Stromal cell of bone marrow (primary cell): ENCODE data around the gene CYB5R4.
A peak's percentile ranks its signal among the peaks of the same experiment; 100 is the strongest.

ENCODE experiments used
- DNase-seq: peaks from one replicate; pipeline ENCODE4 v3.0.0-alpha.2; 2012; ENCODE audit warnings: low read depth

CYB5R4 gene, protein sequence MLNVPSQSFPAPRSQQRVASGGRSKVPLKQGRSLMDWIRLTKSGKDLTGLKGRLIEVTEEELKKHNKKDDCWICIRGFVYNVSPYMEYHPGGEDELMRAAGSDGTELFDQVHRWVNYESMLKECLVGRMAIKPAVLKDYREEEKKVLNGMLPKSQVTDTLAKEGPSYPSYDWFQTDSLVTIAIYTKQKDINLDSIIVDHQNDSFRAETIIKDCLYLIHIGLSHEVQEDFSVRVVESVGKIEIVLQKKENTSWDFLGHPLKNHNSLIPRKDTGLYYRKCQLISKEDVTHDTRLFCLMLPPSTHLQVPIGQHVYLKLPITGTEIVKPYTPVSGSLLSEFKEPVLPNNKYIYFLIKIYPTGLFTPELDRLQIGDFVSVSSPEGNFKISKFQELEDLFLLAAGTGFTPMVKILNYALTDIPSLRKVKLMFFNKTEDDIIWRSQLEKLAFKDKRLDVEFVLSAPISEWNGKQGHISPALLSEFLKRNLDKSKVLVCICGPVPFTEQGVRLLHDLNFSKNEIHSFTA

DNA sequence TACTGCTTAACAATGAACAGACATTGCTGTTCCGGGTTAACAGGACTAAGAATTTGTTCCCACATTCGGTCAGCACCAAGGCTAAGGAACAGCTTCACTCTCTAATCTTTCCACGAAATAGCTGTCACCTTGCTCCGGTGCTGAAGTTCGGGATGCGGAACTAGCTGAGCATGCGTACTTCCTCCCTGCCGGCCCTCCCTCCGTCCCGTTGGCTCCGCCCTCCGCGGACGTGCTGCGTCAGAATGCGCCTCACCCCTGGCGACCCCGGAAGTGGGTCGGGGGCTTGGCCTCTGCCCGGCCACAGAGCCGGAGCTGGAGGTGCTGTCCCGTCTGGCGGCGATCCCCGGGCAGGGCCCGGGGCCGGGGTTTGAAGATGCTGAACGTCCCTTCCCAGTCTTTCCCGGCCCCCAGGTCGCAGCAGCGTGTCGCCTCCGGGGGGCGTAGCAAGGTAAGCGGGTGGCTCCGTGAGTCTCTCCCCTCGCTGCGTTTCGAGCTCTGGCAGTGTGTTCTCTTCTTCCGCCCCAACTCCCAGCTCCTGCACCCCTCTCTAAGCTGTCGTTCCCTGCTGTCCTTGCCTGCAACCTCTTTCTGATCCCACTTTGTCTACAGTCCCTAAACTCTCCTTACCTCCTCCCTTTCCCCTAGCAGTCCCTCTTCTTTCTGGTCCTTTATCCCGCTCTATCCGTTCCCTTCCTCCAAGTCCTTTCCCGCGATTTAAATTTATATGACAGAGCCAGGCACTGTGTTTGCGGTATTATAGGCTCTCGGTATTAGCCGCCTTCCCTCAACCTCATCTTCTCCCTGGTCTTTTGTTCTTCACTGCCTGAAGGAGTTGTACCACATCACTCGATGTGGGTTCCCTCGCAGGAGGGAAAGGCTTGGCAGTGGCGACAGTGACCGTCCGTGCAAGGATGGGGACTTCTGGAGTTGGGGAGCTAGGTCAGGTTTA is at the start of gene CYB5R4:
Gene CYB5R4 (plus strand): TSS at position 280 of the 949 bp plus-strand sequence. CDS start 94 bp downstream, at position 374.
- peak; percentile 91 for DNase-seq

DNA sequence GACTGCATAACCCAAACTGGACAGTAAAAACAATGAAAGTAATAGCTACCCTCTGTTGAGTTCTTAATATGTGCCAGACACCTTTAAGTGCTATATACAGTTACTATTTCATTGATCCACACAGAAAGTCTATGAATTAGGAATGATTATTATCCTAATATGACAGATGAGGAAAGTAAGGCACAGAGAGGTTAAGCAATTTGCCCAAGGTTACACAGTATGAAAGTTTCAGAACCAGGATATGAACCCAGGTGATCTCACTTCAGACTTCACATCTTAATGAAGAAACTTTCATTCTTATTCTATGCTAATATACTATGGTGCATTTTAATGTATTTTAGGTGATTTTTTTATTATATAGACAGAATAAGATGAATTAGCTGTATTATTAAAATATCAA is 46.9 kb upstream of the CYB5R4 start:
- DNase-seq, result no peak

DNA sequence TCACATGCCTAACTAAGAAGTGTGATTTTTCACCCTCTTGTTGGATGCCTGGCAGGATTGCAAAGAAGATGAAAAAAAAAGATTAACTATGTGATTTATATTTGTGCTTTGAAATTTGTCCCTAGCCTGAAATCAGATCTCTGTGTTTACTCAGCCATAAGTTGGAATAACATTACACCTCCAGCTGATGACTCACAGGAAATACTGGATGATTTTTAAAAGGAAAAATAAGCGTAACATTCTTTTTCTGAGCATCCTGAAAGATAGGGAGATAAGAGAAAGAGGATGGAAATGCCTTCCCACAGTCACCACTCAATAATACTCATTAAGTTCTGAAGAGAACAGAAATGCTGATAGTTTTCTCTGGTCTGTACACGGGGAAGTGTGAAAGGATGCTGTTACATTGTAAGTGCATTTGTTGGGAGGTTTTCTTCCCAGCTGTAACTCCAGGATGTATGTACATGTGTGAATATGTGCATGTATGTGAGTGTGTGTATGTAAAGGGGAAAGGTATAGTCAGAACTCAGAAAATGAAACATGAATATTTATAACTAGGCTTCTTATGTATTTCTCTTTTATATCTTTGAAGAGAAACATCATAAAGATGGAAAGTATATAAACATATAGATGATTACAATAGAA is 43.7 kb upstream of the CYB5R4 start:
- DNase-seq, result no peak

DNA sequence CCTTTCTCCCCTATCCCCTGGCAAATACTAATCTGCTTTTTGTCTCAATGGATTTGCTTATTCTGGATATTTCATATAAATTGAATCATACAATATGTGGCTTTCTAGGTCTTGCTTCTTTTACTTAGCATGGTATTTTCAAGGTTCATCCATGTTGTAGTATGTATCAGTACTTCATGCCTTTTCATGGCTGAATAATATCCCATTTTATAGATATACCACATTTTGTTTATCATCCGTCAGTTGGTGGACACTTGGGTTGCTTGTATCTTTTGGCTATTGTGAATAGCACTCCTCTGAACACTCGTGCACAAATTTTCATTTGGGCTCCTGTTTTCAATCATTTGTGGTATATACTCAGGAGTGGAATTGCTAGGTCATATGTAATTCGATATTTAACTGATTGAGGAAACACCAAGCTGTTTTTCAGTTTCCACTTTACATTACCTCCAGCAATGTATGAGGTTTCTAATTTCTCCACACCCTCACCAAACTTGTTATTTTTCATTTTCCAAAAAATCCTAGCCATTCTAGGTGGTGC is 36.8 kb upstream of the CYB5R4 start:
- DNase-seq, result no peak

DNA sequence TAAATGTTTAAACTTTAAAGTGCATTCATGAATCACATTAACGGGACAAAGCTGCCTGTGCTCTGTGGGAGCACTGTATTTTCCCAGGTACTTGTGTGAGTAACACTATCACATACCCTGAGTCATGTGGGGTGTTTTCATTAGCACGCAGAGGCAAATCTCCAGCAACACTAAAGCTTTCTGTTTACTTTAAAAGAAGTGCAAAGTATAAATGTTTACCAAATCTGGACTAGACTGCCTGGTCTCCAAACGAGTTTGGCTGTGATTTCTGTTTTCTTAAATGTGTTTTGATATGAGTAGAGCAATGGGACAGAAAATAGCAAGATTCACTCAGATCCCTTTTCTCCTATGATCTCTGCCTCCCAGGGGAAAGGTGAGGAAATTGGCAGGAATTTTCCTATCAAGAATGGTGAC is 35.1 kb upstream of the CYB5R4 start:
- no peak for DNase-seq

DNA sequence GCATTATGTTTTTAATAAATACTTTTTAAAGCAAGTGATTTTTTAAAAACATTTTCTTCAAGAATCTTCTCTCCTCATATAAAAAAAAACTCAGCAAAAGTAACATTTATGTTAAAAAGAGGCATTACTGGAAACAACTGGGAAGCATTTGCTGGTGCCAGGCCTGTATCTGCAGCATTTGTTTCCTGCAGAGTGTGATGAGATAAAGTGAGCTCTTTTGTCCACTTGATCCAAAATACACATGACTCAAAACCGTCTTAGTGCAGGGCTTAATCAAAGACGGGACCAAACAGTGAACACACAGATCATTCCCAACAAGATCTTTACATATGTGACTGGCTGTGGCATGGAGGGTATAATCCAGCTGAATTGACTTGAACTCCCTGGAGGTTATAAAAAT is 34.7 kb upstream of the CYB5R4 start:
- no peak for DNase-seq

DNA sequence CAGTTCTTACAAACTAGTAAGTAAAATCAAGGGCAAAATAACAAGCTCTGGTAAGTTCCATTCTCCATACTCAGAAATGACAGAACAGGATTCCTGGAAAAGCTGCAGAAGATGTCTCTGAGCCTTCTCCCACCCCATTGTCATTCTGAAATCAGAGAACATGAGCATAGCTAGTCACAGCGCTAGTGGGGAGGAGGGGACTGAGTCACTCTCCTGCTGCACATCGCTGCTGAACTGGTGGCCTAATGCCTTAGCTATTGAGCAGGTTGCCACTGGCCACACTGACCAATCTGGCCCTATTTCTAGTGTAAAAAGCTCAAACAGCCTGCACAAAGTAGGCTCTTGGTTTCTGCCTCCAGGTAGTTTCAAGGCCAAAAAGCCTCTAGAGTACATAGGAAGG is 32.4 kb upstream of the CYB5R4 start:
- DNase-seq, result no peak

DNA sequence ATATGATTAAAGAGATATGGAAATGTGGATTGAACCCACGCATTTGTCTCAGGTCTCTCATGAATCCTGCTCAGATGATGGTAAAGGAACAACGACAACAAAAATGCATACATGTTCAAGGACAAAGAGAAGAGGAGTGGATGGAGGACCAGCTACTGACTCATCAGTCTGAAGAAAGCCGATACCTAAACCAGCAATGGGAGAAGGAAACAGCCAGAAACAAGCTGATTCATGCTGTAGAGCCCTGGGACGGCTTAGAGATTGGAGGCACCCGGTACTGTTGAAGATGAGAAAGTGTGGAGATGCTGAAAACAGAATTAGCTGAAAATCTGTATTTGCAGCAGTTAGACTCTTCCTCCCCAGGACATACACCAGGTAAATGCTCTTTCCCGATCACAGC is 20.8 kb upstream of the CYB5R4 start:
- DNase-seq, result no peak

DNA sequence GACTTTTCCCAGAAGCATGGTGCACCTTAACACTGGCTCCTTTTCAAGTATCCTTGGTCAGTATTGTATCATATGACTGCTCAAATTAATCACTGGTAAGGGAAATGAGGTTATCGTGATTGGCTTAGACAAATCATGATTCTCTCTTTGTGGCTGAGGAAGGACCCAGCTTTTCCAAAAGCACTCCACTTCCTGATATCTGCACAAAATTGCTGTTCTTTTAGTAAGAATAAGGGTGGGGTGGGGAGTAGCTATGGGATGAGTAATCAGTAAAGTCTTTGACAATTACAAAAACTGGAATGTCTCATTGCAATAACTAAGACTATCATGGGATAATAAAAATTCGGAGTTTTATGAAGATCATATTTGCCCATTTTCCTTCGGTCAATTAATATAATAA is 15.3 kb upstream of the CYB5R4 start:
- DNase-seq, result no peak

DNA sequence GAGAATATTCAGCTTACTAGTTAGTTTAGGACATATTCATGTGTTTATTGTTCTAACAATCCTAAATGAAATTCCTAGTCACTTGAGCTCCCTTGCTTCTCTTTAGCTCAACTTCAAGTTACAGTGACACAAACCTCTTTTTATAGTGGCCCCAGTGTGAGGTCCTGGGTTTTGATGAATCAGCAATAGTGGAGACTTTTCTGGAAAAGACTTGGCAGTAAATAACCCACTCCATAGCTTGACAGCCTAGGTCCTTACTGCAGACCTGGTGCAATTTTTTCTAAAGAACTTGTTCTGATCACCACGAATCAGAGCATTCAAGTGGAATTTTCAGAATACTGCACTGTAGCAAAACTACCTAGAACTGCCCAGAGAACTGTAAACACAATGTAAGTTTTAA is 13.2 kb upstream of the CYB5R4 start:
- DNase-seq, result no peak

DNA sequence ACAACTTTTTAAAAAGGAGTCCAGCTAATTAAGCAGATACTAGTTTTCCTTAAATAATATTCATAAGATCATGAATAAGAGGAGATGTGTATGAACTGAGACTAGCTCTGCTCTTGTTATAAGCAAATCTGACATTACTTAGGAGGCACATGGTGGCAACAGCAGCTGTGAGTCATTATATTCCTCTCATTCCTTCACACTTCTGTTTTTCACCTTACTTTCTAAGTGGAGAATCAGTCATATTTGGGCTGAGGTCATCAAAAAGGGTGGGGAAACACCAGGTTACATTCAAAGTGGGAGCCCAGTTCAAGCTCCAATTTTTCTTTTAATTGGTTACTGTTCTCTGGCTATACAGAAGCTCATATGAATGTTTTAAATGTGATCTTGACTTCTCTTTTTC is 12.3 kb upstream of the CYB5R4 start:
- no peak for DNase-seq

DNA sequence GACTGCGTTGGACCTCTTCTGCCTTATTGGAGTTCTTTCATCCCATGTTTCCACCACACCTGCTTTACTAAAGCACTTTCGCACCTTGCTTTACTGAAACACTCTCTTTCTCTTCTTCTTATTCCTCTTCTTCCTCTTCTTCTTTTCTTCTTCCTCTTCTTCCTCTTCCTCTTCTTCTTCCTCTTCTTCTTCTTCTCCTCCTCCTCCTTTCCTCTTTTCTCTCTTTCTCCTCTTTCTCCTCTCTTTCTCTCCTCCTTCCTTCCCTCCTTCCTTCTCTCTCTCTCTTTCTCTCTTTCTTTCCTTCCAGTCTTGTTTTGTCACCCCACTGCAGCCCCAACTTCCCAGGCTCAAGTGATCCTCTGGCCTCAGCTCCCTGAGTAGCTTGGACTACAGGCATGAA is 10.4 kb upstream of the CYB5R4 start:
- DNase-seq, result no peak

DNA sequence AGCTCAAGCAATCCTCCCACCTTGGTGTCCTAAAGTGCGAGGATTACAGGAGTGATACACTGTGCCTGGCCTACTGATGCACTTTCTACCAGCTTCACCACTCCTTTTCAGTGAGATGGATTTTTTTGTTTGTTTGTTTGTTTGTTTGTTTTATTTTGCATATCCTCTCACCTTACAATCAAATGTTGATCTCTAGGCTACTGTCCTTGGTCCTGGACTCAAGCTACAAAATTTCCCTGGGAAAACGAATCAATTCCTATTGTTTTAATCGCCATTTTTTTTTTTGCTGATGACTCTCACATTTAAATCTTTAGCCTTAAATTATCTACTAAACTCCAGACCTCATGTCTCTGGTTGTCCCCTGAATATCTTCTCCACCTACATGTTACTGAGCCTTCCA is 9.9 kb upstream of the CYB5R4 start:
- no peak for DNase-seq

DNA sequence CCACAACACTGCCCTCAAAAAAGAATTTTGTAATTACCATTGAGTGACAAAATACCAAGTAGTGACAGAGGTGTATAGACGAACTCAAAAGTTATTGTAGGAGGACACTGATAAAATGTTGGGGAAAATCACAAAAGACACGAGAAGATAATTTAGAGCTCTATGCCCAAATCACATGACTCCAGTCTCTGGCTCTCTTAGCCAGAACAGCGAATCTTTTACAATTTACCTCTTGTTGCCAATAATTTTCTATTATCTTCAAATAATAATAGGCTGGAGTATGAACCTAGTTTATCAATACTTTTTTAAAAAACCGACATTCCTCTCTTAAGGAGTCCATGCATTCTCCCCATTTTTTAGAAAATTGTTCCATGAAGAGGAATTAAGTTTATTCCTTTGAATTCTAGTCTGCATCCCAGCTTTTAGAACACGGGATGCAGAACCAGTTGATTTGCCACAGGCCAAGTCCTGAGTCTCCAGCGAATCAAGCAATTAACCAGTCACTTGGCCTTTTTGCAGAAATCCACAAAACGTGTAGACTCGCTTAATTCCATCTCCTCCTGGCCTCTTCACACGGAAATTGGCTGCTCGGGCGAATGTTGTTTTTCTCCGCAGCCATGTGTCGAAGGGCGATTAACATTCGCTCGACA is 6.8 kb upstream of the CYB5R4 start:
- no peak for DNase-seq

DNA sequence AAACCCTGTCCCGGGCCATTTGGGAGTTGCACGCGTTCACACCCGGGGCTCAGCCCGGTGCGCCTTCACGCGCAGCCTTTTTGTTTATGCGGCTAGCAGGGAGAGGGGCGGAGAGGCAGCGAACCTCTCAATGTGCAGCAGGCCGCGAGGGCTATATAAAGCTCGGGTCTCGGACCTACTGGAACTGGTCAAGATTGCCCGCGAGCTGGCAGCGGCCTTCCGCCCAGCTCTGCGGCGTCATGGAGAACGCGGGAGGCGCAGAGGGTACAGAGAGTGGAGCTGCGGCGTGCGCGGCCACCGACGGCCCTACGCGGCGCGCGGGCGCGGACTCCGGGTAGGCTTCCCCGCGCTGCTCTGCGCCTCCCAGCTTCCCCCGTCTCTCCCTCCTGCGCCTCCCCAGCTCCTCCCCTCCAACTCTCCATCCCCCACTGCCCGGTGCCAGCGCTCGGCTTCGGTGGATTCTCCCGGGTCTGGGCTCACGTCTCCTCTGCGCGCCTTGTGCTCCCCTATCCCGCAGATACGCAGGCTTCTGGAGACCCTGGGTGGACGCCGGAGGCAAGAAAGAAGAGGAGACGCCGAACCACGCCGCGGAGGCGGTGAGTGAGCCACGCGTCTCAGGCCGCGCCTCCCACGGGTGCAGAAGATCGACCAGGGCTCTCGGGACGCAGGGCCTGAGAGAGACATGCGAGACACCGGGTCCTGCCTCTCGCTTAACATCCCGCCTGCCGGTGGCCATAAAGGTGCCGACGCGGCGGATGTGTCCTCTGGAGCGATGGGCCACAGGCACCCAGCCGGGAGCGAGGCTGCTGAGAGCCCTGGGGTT is 6.1 kb upstream of the CYB5R4 start, which contains the start of gene RIPPLY2:
Gene RIPPLY2 (plus strand): TSS at position 183 of the 823 bp plus-strand sequence. CDS start 57 bp downstream, at position 240.
- DNase-seq, result no peak

DNA sequence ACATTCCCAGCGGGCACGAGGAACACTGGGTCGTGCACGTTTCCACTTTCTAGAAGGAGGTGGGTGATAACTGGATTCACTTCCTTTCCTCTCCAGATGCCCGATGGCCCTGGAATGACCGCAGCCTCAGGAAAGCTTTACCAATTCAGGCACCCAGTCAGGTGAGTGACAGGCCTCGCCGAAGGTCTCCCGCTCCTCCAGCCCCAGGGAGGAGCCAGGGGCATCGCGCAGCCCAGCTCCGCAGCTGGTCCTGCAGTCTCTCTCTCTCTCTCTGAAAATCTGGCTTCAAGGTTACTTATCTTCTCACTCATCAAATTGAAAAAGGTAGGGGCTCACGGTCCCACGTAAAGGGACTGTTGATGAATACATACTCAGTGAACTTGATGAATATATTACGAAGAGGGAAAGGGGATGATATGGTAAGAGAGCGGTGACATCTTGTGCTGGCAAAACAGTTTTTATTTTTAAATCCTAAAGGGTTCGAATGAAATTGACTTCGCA is 5.4 kb upstream of the CYB5R4 start:
- no peak for DNase-seq

DNA sequence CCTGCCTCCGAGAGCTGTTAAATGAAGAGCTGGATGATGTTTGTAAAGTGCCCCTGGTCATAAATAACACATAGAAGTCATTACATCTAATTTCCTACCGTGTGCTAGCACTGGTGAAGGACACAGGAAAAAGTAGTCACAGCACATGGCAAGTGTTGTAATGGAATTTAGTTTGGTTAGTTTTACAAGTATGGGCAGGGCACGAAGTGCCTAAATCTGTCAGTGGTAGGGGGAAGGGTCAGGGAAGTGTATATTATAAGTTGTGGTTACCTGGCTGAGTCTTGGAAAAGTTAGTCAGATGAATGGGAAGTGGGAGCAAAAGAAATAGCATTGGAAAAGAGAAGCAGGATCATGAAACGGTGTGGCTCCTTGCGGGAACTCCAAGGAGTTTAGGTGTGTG is 4.7 kb upstream of the CYB5R4 start:
- no peak for DNase-seq

DNA sequence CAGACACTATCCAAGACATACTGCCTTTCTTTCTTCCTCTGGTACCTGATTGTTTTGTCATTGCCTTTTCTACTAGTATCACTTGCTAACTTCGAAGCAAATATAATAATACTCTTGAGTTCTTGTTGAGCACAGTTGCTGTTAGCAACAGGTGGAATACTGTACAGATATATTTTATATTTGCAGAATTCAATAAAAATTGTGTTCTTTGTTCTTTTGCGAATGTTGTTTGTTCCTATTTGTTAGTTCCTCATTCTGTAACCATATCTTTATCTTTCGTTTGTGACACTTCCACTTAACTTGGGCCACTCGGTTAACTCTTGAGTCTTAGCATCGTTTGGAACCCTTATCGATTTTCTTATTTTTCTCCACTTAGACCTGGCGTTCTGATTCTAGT is 868 bp downstream of the CYB5R4 start:
- no peak for DNase-seq

DNA sequence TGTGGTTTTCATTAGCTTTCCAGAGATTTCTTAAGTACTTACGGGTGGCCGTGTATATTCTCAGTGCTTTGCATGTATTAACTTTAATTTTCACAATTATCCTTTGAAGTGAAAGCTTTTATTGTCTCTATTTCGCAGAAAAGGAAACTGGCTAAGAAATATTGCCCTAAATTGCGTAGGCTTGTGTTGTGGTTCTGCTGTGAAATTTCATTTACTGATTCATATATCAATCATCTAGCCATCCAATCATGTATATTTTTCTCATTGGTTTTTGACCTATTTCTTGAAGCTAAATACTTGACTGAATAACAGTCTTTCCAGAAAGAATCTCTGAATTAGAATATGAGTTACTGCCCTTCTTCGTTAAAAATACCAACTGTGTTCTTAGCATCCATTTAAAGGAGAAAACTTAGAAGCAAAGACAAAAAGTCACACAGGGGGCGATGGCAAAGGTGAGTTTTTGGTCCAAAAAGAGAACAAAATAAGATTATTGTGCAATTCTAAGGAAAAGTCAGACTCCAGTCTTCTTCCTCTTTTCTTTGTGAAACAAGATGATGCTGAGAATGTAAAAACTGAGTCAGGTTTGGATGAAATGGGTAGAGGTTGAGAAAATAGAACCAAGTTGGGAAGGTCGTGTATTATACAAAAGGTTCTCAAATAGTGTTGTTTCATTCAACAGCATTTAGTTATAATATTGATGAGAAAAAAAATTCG is 1.4 kb downstream of the CYB5R4 start:
- DNase-seq, result no peak
